C4-2B (cell line): ENCODE results near the gene PTPRN2.

Source experiments
- ZFX ChIP-seq: fragments of 450-650 bp; IDR thresholded peaks from 2 replicates; pipeline ENCODE4 v1.6.1; 2017
- TF ChIP-seq, protein P1 (sequence below): fragments of 450-650 bp; conservative IDR thresholded peaks from 2 replicates; pipeline ENCODE4 v1.5.1; 2017; ENCODE audit warnings: mild to moderate bottlenecking

DNA sequence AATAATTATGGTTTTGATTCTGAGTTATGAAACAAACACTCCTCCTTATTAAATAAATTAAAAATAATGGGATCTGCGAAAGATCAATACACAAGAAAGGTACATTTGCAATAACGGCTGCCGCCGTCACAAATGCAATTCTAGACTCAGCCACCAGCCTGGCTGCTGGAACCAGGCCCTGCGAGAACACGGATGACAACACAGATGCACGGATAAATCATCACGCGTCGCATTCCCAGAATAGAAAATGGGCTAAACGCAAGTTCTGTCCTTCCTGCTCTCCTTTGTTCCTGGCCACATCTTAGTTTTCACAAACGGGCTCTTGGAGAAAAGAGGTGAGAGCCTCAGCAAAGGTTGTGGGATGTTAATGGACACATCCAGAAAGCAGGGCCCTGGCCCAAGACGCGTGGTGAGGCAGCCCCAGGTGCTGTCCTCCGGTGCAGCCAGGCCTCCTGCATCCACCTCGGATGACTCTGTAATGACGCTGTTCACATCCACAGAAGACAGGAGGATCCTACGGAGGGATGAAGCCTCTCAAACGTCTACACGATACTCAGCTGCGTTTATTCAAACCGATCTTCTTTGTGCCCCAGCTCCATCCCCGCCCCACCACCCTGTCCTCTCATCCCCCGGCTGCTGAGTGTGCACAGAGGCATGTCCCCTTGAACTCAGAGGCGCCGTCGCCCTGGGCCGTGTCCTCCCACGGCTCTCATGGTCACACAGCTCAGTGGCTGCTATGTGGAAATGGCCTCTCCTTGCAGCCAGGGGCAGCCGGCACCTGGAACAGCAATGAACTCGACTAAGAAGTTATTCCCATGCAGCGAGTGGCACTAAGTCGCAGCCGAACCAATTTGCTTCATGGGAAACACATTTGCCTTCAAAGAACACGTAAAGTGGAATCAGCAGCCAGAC lies 197.9 kb downstream of the PTPRN2 start:
- TF ChIP-seq, protein P1, sequence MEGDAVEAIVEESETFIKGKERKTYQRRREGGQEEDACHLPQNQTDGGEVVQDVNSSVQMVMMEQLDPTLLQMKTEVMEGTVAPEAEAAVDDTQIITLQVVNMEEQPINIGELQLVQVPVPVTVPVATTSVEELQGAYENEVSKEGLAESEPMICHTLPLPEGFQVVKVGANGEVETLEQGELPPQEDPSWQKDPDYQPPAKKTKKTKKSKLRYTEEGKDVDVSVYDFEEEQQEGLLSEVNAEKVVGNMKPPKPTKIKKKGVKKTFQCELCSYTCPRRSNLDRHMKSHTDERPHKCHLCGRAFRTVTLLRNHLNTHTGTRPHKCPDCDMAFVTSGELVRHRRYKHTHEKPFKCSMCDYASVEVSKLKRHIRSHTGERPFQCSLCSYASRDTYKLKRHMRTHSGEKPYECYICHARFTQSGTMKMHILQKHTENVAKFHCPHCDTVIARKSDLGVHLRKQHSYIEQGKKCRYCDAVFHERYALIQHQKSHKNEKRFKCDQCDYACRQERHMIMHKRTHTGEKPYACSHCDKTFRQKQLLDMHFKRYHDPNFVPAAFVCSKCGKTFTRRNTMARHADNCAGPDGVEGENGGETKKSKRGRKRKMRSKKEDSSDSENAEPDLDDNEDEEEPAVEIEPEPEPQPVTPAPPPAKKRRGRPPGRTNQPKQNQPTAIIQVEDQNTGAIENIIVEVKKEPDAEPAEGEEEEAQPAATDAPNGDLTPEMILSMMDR = no peak
- TF ChIP-seq ZFX = no peak
